Subcutaneous abdominal adipose tissue (tissue), 5 donors: ENCODE results near the gene CEMIP.

Source experiments
- H3K27ac ChIP-seq: one replicate; pipeline ENCODE4 v1.7.0; 2013; ENCODE audit warnings: low read depth, mild to moderate bottlenecking, inconsistent platforms, low read length, moderate library complexity
- H3K27me3 ChIP-seq, 5 donors: one replicate each; pipeline ENCODE4 v1.7.0; 2013; ENCODE audit warnings: low read length in 5 of 5, inconsistent platforms in 1 of 5; ENCODE audit not compliant: control insufficient read depth in 5 of 5, insufficient read depth in 4 of 5
- H3K36me3 ChIP-seq, 5 donors: one replicate each; pipeline ENCODE4 v1.7.0; 2013; ENCODE audit warnings: low read length in 5 of 5; ENCODE audit not compliant: control insufficient read depth in 5 of 5, insufficient read depth in 5 of 5
- H3K4me1 ChIP-seq, 5 donors: one replicate each; pipeline ENCODE4 v1.7.0; 2013; ENCODE audit warnings: low read length in 5 of 5, mild to moderate bottlenecking in 3 of 5, moderate library complexity in 1 of 5; ENCODE audit not compliant: control insufficient read depth in 5 of 5, insufficient read depth in 5 of 5
- H3K4me3 ChIP-seq, 5 donors: one replicate each; pipeline ENCODE4 v1.7.0; 2013; ENCODE audit warnings: low read length in 5 of 5, low read depth in 1 of 5
- H3K9ac ChIP-seq, 5 donors: one replicate each; pipeline ENCODE4 v1.7.0; 2013; ENCODE audit warnings: low read length in 5 of 5, mild to moderate bottlenecking in 4 of 5, moderate library complexity in 3 of 5
- H3K9me3 ChIP-seq, 5 donors: one replicate each; pipeline ENCODE4 v1.7.0; 2013; ENCODE audit warnings: low read length in 5 of 5; ENCODE audit not compliant: control insufficient read depth in 5 of 5
- donor health status: healthy.
- donor health status: healthy.
- donor health status: healthy.
- donor health status: healthy.
- donor health status: healthy.

CEMIP gene

GRCh38 chr15:80911821-80912220 lies 132.7 kb downstream of the CEMIP start:
- H3K27me3 ChIP-seq, result no peaks in the 10 kb centered on the region
- H3K9me3 ChIP-seq, result peaks cover 0 to 6% (median 0%) of the 10 kb centered on the region in 5 donors
- no peak overlapping the region for H3K27ac ChIP-seq
- no peak overlapping the region for H3K9ac ChIP-seq
- no peak overlapping the region for H3K4me3 ChIP-seq
- peaks cover 0 to 21% (median 9%) of the 10 kb centered on the region in 5 donors for H3K36me3 ChIP-seq
- H3K4me1 ChIP-seq, result no peaks in the 10 kb centered on the region

- no peaks in the 10 kb centered on the region for H3K27me3 ChIP-seq
- H3K27ac ChIP-seq, result no peak overlapping the region
- H3K4me1 ChIP-seq, result no peaks in the 10 kb centered on the region
- no peak overlapping the region for H3K9ac ChIP-seq
- H3K4me3 ChIP-seq, result no peak overlapping the region
- peaks cover 0 to 6% (median 0%) of the 10 kb centered on the region in 5 donors for H3K9me3 ChIP-seq
- peaks cover 0 to 21% (median 9%) of the 10 kb centered on the region in 5 donors for H3K36me3 ChIP-seq
Measured at GRCh38 chr15:80912673-80913072, 133.5 kb downstream of the CEMIP start.

GRCh38 chr15:80913541-80913940 lies 134.4 kb downstream of the CEMIP start:
- no peaks in the 10 kb centered on the region for H3K27me3 ChIP-seq
- peaks cover 0 to 15% (median 9%) of the 10 kb centered on the region in 5 donors for H3K36me3 ChIP-seq
- H3K4me3 ChIP-seq, result no peak overlapping the region
- H3K4me1 ChIP-seq, result no peaks in the 10 kb centered on the region
- peaks cover 0 to 6% (median 0%) of the 10 kb centered on the region in 5 donors for H3K9me3 ChIP-seq
- no peak overlapping the region for H3K9ac ChIP-seq
- H3K27ac ChIP-seq, result no peak overlapping the region

- Histone ChIP-seq H3K4me3 (no peak overlapping the region), H3K9ac (no peak overlapping the region), H3K9me3 (no peaks in the 10 kb centered on the region), H3K27me3 (no peaks in the 10 kb centered on the region), H3K4me1 (no peaks in the 10 kb centered on the region), H3K36me3 (peaks cover 0 to 5% (median 2%) of the 10 kb centered on the region in 5 donors), H3K27ac (no peak overlapping the region)
Measured at GRCh38 chr15:80915472-80915871, 136.3 kb downstream of the CEMIP start.

GRCh38 chr15:80916056-80916455 lies 136.9 kb downstream of the CEMIP start:
- Histone ChIP-seq H3K27ac (no peak overlapping the region), H3K9me3 (no peaks in the 10 kb centered on the region), H3K27me3 (no peaks in the 10 kb centered on the region), H3K4me3 (no peak overlapping the region), H3K4me1 (no peaks in the 10 kb centered on the region), H3K9ac (no peak overlapping the region), H3K36me3 (peaks cover 0 to 1% (median 0%) of the 10 kb centered on the region in 5 donors)

- H3K36me3 ChIP-seq, result peaks cover 0 to 8% (median 3%) of the 10 kb centered on the region in 5 donors
- H3K4me1 ChIP-seq, result no peaks in the 10 kb centered on the region
- H3K27ac ChIP-seq, result no peak overlapping the region
- H3K4me3 ChIP-seq, result no peak overlapping the region
- H3K27me3 ChIP-seq, result no peaks in the 10 kb centered on the region
- no peak overlapping the region for H3K9ac ChIP-seq
- H3K9me3 ChIP-seq, result no peaks in the 10 kb centered on the region
Measured at GRCh38 chr15:80918196-80918783, 139.1 kb downstream of the CEMIP start.

GRCh38 chr15:80920271-80920699 lies 141.1 kb downstream of the CEMIP start:
- Histone ChIP-seq H3K9ac (no peak overlapping the region), H3K27me3 (no peaks in the 10 kb centered on the region), H3K4me3 (no peak overlapping the region), H3K27ac (no peak overlapping the region), H3K9me3 (no peaks in the 10 kb centered on the region), H3K36me3 (peaks cover 0 to 12% (median 3%) of the 10 kb centered on the region in 5 donors), H3K4me1 (no peaks in the 10 kb centered on the region)

GRCh38 chr15:80921736-80922410 lies 142.7 kb downstream of the CEMIP start:
- Histone ChIP-seq H3K9me3 (no peaks in the 10 kb centered on the region), H3K27me3 (no peaks in the 10 kb centered on the region), H3K4me3 (no peak overlapping the region), H3K27ac (no peak overlapping the region), H3K4me1 (peaks cover 0 to 9% (median 5%) of the 10 kb centered on the region in 5 donors), H3K9ac (no peak overlapping the region), H3K36me3 (peaks cover 0 to 12% (median 3%) of the 10 kb centered on the region in 5 donors)

- H3K27me3 ChIP-seq, result no peaks in the 10 kb centered on the region
- peaks cover 0 to 9% (median 5%) of the 10 kb centered on the region in 5 donors for H3K4me1 ChIP-seq
- H3K9ac ChIP-seq, result no peak overlapping the region
- H3K27ac ChIP-seq, result no peak overlapping the region
- H3K36me3 ChIP-seq, result peaks cover 0 to 12% (median 3%) of the 10 kb centered on the region in 5 donors
- H3K9me3 ChIP-seq, result no peaks in the 10 kb centered on the region
- no peak overlapping the region for H3K4me3 ChIP-seq
Measured at GRCh38 chr15:80923668-80924067, 144.5 kb downstream of the CEMIP start.

- Histone ChIP-seq H3K27ac (no peak overlapping the region), H3K4me1 (peaks cover 0 to 9% (median 5%) of the 10 kb centered on the region in 5 donors), H3K9ac (no peak overlapping the region), H3K4me3 (no peak overlapping the region), H3K9me3 (no peaks in the 10 kb centered on the region), H3K36me3 (peaks cover 0 to 12% (median 3%) of the 10 kb centered on the region in 5 donors), H3K27me3 (no peaks in the 10 kb centered on the region)
Measured at GRCh38 chr15:80924278-80924677, 145.1 kb downstream of the CEMIP start.
